Activated CD8-positive, alpha-beta T cell treated with anti-CD3 and anti-CD28 coated beads for 36 hours (primary cell): ENCODE measurements around the gene ACYP2. TPM values are rescaled to one million over a fixed set of nuclear protein-coding genes. Genes with fewer than 3 reads are reported as not detected.
A peak's percentile ranks its signal among the peaks of the same experiment; 100 is the strongest.
"Not testable (repeated sequence)": the region's sequence is repeated elsewhere in the genome, so short reads cannot be mapped to it uniquely, and the experiment has no call there.

Experiments
- ATAC-seq: fragments of 200-7000 bp; cut with Tn5 transposase; one replicate; pipeline ENCODE4 v1.10.0; 2021; ENCODE audit warnings: mild to moderate bottlenecking, moderate library complexity
- CTCF ChIA-PET: fragments of 350-600 bp; sonication (Branson Sonifier 250); formaldehyde crosslinking; loops from one replicate; lab custom pipeline; 2021; ENCODE audit warnings: antibody characterized with exemption; lab: Charles Lee
- POLR2A ChIA-PET: fragments of 350-600 bp; sonication (Branson Sonifier 250); formaldehyde crosslinking; loops from one replicate; lab custom pipeline; 2021; ENCODE audit warnings: antibody characterized with exemption; lab: Charles Lee
- DNase-seq: peaks from one replicate; pipeline ENCODE4 v3.0.0-alpha.2; 2020
- H3K27ac Mint-ChIP-seq: one replicate; pipeline ENCODE4 v1.8.0; 2021; ENCODE audit warnings: mild to moderate bottlenecking, mixed read lengths
- H3K27me3 Mint-ChIP-seq: one replicate; pipeline ENCODE4 v1.8.0; 2021; ENCODE audit warnings: mixed read lengths
- H3K36me3 Mint-ChIP-seq: one replicate; pipeline ENCODE4 v1.8.0; 2021; ENCODE audit warnings: low read depth, mixed read lengths
- H3K4me1 Mint-ChIP-seq: one replicate; pipeline ENCODE4 v1.8.0; 2021; ENCODE audit warnings: low read depth, mixed read lengths
- H3K4me3 Mint-ChIP-seq: one replicate; pipeline ENCODE4 v1.8.0; 2021; ENCODE audit warnings: mild to moderate bottlenecking, moderate library complexity, mixed read lengths
- H3K9me3 Mint-ChIP-seq: one replicate; pipeline ENCODE4 v1.8.0; 2021; ENCODE audit warnings: mixed read lengths
- intact Hi-C: fragments of 100-400 bp; cut with micrococcal nuclease; formaldehyde crosslinking; loops from one replicate; pipeline ENCODE4 v1.10.0; 2022
- total RNA-seq, 2 experiments: library from RNA; stranded (reverse); gene quantifications; one replicate each; pipeline ENCODE4 v1.2.3, GENCODE V29; 2021
- TF ChIP-seq, protein P1 (sequence below): fragments of 200-600 bp; IDR thresholded peaks from one replicate; pipeline ENCODE4 v1.8.0; 2022; ENCODE audit warnings: antibody characterized with exemption, mild to moderate bottlenecking

Gene ACYP2
- total RNA-seq, 2 experiments from 2014 or later = 5.8 to 6.0 TPM

DNA sequence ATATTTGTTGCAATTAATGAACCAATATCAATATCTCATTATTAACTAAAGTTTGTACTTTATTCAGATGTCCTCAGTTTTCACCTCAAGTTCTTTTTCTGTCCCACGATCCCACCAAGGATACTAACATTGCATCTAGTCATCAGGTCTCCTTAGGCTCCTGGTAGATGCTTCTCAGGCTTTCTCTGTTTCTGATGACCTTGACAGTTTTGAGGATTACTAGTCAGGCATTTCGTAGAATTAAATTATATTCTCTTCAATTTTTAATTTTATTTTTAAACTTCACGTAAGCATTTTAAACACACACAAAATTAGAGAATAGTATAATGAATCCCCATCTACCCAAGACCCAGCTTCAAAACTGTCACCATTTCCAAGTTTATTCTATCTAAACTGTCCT is 5.6 kb upstream of the ACYP2 start:
- ATAC-seq (no peak), DNase-seq (no peak)
- Mint-ChIP-seq H3K4me1 (peaks cover 6% of the 10 kb centered on the region), H3K27ac (no peak overlapping the region), H3K36me3 (no peaks in the 10 kb centered on the region), H3K9me3 (no peaks in the 10 kb centered on the region), H3K27me3 (peaks cover 2% of the 10 kb centered on the region), H3K4me3 (no peak overlapping the region)
- TF ChIP-seq, protein P1, sequence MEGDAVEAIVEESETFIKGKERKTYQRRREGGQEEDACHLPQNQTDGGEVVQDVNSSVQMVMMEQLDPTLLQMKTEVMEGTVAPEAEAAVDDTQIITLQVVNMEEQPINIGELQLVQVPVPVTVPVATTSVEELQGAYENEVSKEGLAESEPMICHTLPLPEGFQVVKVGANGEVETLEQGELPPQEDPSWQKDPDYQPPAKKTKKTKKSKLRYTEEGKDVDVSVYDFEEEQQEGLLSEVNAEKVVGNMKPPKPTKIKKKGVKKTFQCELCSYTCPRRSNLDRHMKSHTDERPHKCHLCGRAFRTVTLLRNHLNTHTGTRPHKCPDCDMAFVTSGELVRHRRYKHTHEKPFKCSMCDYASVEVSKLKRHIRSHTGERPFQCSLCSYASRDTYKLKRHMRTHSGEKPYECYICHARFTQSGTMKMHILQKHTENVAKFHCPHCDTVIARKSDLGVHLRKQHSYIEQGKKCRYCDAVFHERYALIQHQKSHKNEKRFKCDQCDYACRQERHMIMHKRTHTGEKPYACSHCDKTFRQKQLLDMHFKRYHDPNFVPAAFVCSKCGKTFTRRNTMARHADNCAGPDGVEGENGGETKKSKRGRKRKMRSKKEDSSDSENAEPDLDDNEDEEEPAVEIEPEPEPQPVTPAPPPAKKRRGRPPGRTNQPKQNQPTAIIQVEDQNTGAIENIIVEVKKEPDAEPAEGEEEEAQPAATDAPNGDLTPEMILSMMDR = no peak
- intact Hi-C loops = no loop called here
- CTCF ChIA-PET = no interaction called here
- POLR2A ChIA-PET = no interaction called here

GRCh38 chr2:54114479-54114878 is 936 bp upstream of the ACYP2 start:
- Mint-ChIP-seq H3K4me3 (peak overlapping the region; percentile 93), H3K4me1 (peaks cover 12% of the 10 kb centered on the region), H3K27ac (peak overlapping the region; percentile 100), H3K36me3 (peaks cover 16% of the 10 kb centered on the region)
- ChIA-PET CTCF (interaction anchor here (0.6 to 3.0 kb wide), 5 partner anchors 7 to 590 kb away, joined by 3 to 16 read pairs (median 4); no protein-coding TSS in a partner anchor), POLR2A (interaction anchor here (0.7 kb wide), 1 partner anchor 76 kb away, joined by 3 read pairs; no protein-coding TSS in a partner anchor)
- H3K27me3 Mint-ChIP-seq, H3K9me3 Mint-ChIP-seq, intact Hi-C loops, ATAC-seq, DNase-seq: not testable (repeated sequence)

DNA sequence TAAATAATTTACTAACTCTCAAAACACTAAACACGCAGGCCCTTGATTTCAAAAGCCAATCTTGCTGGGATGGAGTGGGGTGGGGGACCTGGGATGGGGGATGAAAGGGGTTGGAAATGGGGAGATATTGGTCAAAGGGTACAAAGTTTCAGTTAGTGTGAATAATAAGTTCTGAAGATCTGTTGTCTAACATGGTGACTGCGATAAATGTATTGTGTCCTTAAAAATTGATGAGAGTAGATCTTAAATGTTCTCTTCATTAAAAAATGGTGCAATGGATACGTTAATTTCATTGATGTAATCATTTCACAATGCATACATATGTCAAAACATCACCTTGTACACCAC is 505 bp upstream of the ACYP2 start:
- H3K9me3 Mint-ChIP-seq = peaks cover 6% of the 10 kb centered on the region
- intact Hi-C loops = no loop called here
- CTCF ChIA-PET = interaction anchor here (0.6 to 3.0 kb wide), 5 partner anchors 8 to 590 kb away, joined by 3 to 16 read pairs (median 4); no protein-coding TSS in a partner anchor
- peaks cover 2% of the 10 kb centered on the region for H3K27me3 Mint-ChIP-seq
- H3K36me3 Mint-ChIP-seq = peaks cover 16% of the 10 kb centered on the region
- peaks cover 12% of the 10 kb centered on the region for H3K4me1 Mint-ChIP-seq
- peak overlapping the region; percentile 93 for H3K4me3 Mint-ChIP-seq
- POLR2A ChIA-PET = interaction anchor here (0.7 to 1.1 kb wide), 3 partner anchors 53 to 145 kb away, joined by 3 read pairs; no protein-coding TSS in a partner anchor
- H3K27ac Mint-ChIP-seq = peak overlapping the region; percentile 100
- ATAC-seq (no peak), DNase-seq (no peak)
- TF ChIP-seq, protein P1 = no peak

GRCh38 chr2:54116598-54116997 is 1.2 kb downstream of the ACYP2 start:
- Mint-ChIP-seq H3K36me3 (peaks cover 23% of the 10 kb centered on the region), H3K4me3 (peak overlapping the region; percentile 93), H3K27ac (peak overlapping the region; percentile 56), H3K4me1 (peaks cover 12% of the 10 kb centered on the region)
- DNase-seq, intact Hi-C loops, H3K27me3 Mint-ChIP-seq, H3K9me3 Mint-ChIP-seq, ATAC-seq: not testable (repeated sequence)
- ChIA-PET CTCF (interaction anchor here (2.4 to 3.0 kb wide), 2 partner anchors 9 to 588 kb away, joined by 7 to 16 read pairs; no protein-coding TSS in a partner anchor), POLR2A (interaction anchor here (0.6 to 0.9 kb wide), 2 partner anchors 122 to 298 kb away, joined by 3 read pairs; no protein-coding TSS in a partner anchor)

DNA sequence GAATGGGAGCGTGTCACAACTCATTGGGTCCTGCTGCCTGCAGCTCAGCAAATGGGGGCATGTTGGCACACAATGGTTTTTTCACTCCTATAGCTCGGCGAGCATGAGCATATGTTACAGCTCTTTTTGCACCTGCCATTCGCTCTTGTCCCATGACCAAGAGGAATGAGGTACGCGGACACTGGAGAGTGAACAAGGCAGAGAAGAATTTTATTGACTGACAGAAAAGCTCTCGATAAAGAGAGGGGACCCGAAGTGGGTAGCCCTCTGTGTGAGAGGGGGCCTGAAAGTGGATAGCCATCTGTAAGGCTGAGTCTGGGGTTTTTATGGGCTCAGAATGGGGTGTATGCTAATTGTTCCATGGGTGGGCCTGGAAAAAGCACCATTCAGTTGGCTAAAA is 5.5 kb downstream of the ACYP2 start:
- TF ChIP-seq, protein P1 = no peak
- H3K4me3 Mint-ChIP-seq = no peak overlapping the region
- CTCF ChIA-PET = interaction anchor here (1.0 kb wide), 1 partner anchor 68 kb away, joined by 3 read pairs; no protein-coding TSS in a partner anchor

DNA sequence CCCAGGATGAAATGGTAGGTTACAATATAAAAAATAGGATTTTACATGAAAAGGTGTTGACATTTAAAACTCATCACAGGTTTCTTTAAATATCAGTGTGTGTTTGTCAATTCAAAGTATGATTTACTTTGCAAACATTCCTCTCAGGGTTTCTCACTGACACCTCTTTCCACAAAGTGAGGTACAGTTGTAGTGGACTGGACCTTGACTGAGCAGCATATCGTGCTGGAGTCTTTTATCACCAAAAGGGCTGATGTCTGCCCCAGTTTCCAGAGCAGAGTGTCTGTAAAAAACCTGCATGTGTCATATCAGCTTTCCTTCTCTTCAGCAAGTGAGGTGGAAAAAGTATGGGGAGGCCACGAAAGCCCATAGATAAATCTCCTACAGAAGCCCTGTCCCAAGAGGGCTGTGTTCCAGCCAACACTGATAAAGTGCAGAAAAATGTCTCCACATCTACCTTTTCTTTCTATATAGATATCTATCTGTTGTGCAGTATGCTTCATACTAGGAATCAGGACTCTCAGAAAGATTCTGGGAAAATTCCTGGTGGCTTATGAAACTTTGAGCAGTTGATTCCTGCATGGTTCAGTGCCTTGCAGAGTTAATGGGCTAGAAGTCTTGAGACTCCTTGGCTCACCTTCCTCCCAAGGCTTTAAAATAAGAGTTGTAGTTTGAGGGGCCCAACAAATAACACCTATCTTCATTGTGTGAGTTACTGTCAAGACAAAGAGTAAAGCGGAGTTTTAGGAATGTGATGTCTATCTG is 6.9 kb downstream of the ACYP2 start:
- intact Hi-C loops = no loop called here
- no peaks in the 10 kb centered on the region for H3K27me3 Mint-ChIP-seq
- ChIA-PET CTCF (interaction anchor here (1.6 kb wide), 1 partner anchor 15 kb away, joined by 5 read pairs; no protein-coding TSS in a partner anchor), POLR2A (no interaction called here)
- ATAC-seq = no peak
- TF ChIP-seq, protein P1 = no peak
- H3K9me3 Mint-ChIP-seq = peaks cover 1% of the 10 kb centered on the region
- H3K4me3 Mint-ChIP-seq = no peak overlapping the region
- H3K4me1 Mint-ChIP-seq = no peaks in the 10 kb centered on the region
- no peak overlapping the region for H3K27ac Mint-ChIP-seq
- H3K36me3 Mint-ChIP-seq = peaks cover 13% of the 10 kb centered on the region
- no peak for DNase-seq

More for the DNA sequence above, 5.5 kb downstream of the ACYP2 start:
- no peak overlapping the region for H3K27ac Mint-ChIP-seq
- DNase-seq (no peak), ATAC-seq (no peak)
- H3K4me1 Mint-ChIP-seq = peaks cover 3% of the 10 kb centered on the region
- POLR2A ChIA-PET = no interaction called here
- H3K27me3 Mint-ChIP-seq = no peaks in the 10 kb centered on the region
- intact Hi-C loops = no loop called here
- H3K36me3 Mint-ChIP-seq = peaks cover 20% of the 10 kb centered on the region
- peaks cover 6% of the 10 kb centered on the region for H3K9me3 Mint-ChIP-seq
